HepG2 (cell line): ENCODE results near the gene FBXL13. TPM values are rescaled to one million over a fixed set of nuclear protein-coding genes. Genes with fewer than 3 reads are reported as not detected.

ENCODE experiments used
- AGO1 ChIP-seq: fragments of 200-400 bp; formaldehyde crosslinking; IDR thresholded peaks from 2 replicates; pipeline ENCODE4 v1.6.1; 2017; ENCODE audit warnings: mild to moderate bottlenecking, low read depth, low read length, moderate library complexity; ENCODE audit not compliant: poor library complexity, severe bottlenecking
- EHMT2 ChIP-seq: fragments of 200-600 bp; sonication (generic); IDR thresholded peaks from 2 replicates; pipeline ENCODE4 v1.7.0; 2017; ENCODE audit warnings: antibody characterized with exemption, low read depth, low read length, borderline replicate concordance
- FOXK2 ChIP-seq: fragments of 450-650 bp; IDR thresholded peaks from 2 replicates; pipeline ENCODE4 v1.6.1; 2016
- ISX ChIP-seq: sonication (generic); formaldehyde crosslinking; conservative IDR thresholded peaks from 2 replicates; pipeline ENCODE4 v1.5.0; 2020; ENCODE audit warnings: missing genetic modification reagents
- KDM1A ChIP-seq: IDR thresholded peaks from 2 replicates; pipeline ENCODE4 v1.6.1; 2016; ENCODE audit warnings: missing compliant biosample characterization
- KLF11 ChIP-seq: IDR thresholded peaks from 2 replicates; pipeline ENCODE4 v1.6.1; 2016; ENCODE audit warnings: missing compliant biosample characterization
- LCORL ChIP-seq, 2 experiments: fragments of 450-650 bp in 1 of 2; sonication (generic) in 1 of 2; formaldehyde crosslinking in 1 of 2; IDR thresholded peaks; 2 replicates each; pipeline versions ENCODE4 v1.5.0 to v1.6.1; 2017 to 2020; ENCODE audit warnings: antibody characterized with exemption in 1 of 2, missing genetic modification reagents in 1 of 2
- NFE2L1 ChIP-seq: sonication (generic); formaldehyde crosslinking; IDR thresholded peaks from 2 replicates; pipeline ENCODE4 v1.4.0; 2020; ENCODE audit warnings: missing genetic modification reagents, mild to moderate bottlenecking, borderline replicate concordance
- NFIB ChIP-seq: sonication (generic); formaldehyde crosslinking; IDR thresholded peaks from 2 replicates; pipeline ENCODE4 v1.9.0; 2021; ENCODE audit warnings: missing genetic modification reagents, mild to moderate bottlenecking, borderline replicate concordance
- RARA ChIP-seq: IDR thresholded peaks from 2 replicates; pipeline ENCODE4 v1.6.1; 2016; ENCODE audit warnings: missing genetic modification reagents, missing compliant biosample characterization
- SKI ChIP-seq: fragments of 450-650 bp; IDR thresholded peaks from one replicate; pipeline ENCODE4 v1.6.1; 2018; ENCODE audit warnings: mild to moderate bottlenecking; ENCODE audit not compliant: partially characterized antibody
- TGIF2 ChIP-seq: IDR thresholded peaks from 2 replicates; pipeline ENCODE4 v1.6.1; 2016; ENCODE audit warnings: control low read depth, missing compliant biosample characterization
- U2AF2 ChIP-seq: fragments of 200-400 bp; formaldehyde crosslinking; IDR thresholded peaks from 2 replicates; pipeline ENCODE4 v1.6.1; 2017; ENCODE audit warnings: low read depth, mild to moderate bottlenecking, low read length
- WIZ ChIP-seq: sonication (generic); formaldehyde crosslinking; IDR thresholded peaks from 2 replicates; pipeline ENCODE4 v1.5.1; 2020; ENCODE audit warnings: mild to moderate bottlenecking, missing genetic modification reagents
- XBP1 ChIP-seq: sonication (generic); formaldehyde crosslinking; IDR thresholded peaks from 2 replicates; pipeline ENCODE4 v1.5.0; 2020; ENCODE audit warnings: missing genetic modification reagents
- ZNF101 ChIP-seq: sonication (generic); formaldehyde crosslinking; IDR thresholded peaks from 2 replicates; pipeline ENCODE4 v1.4.0; 2020; ENCODE audit warnings: mild to moderate bottlenecking, low read depth, missing genetic modification reagents, borderline replicate concordance
- ZNF138 ChIP-seq: sonication (generic); formaldehyde crosslinking; IDR thresholded peaks from 2 replicates; pipeline ENCODE4 v1.5.0; 2020; ENCODE audit warnings: mild to moderate bottlenecking, low read depth, missing genetic modification reagents
- ZNF263 ChIP-seq: sonication (generic); formaldehyde crosslinking; IDR thresholded peaks from 2 replicates; pipeline ENCODE4 v1.4.0; 2020; ENCODE audit warnings: missing genetic modification reagents
- ZNF282 ChIP-seq: fragments of 450-650 bp; IDR thresholded peaks from 2 replicates; pipeline ENCODE4 v1.6.1; 2018; ENCODE audit not compliant: partially characterized antibody
- ZNF333 ChIP-seq: sonication (generic); formaldehyde crosslinking; IDR thresholded peaks from 2 replicates; pipeline ENCODE4 v1.4.0; 2020; ENCODE audit warnings: mild to moderate bottlenecking, missing genetic modification reagents, borderline replicate concordance
- ZNF44 ChIP-seq: sonication (generic); formaldehyde crosslinking; IDR thresholded peaks from 2 replicates; pipeline ENCODE4 v1.5.1; 2020; ENCODE audit warnings: mild to moderate bottlenecking, missing genetic modification reagents
- ZNF563 ChIP-seq: sonication (generic); formaldehyde crosslinking; IDR thresholded peaks from 2 replicates; pipeline ENCODE4 v1.8.0; 2022; ENCODE audit warnings: mild to moderate bottlenecking, moderate library complexity, missing genetic modification reagents
- ZSCAN9 ChIP-seq: IDR thresholded peaks from 2 replicates; pipeline ENCODE4 v1.6.1; 2016; ENCODE audit warnings: borderline replicate concordance
- ZZZ3 ChIP-seq: sonication (generic); formaldehyde crosslinking; IDR thresholded peaks from 2 replicates; pipeline ENCODE4 v1.4.0; 2020; ENCODE audit warnings: missing genetic modification reagents, mild to moderate bottlenecking, borderline replicate concordance
- polyA plus RNA-seq, 8 experiments: library from polyadenylated mRNA; depleted of rRNA in 3 of 8; stranded (reverse) in 7 of 8; unstranded in 1 of 8; fragments of >200 nt; fragmentation: Illumina TruSeq in 4 of 8; extraction: Trizol in 4 of 8; gene quantifications; 2 replicates each; pipeline versions ENCODE4 v1.2.1 to v1.2.3, GENCODE V29; 2011 to 2016; ENCODE audit warnings: low read depth in 4 of 8, missing spikeins in 1 of 8, mixed read lengths in 1 of 8; ENCODE audit not compliant: insufficient read depth in 1 of 8
- total RNA-seq, 5 experiments: library from RNA; depleted of rRNA; stranded (reverse); fragments of >200 nt; fragmentation: Illumina TruSeq; extraction: Trizol; gene quantifications; 2 replicates each; pipeline ENCODE4 v1.2.3, GENCODE V29; 2016; ENCODE audit warnings: low read depth in 1 of 5
- TF ChIP-seq, protein P1 (sequence below): IDR thresholded peaks from 2 replicates; pipeline ENCODE4 v1.6.1; 2016; ENCODE audit warnings: low read depth, missing genetic modification reagents, missing compliant biosample characterization
- TF ChIP-seq, protein P2 (sequence below): IDR thresholded peaks from 2 replicates; pipeline ENCODE4 v1.6.1; 2016; ENCODE audit warnings: low read depth

The FBXL13 gene
- total and polyA plus RNA-seq, 2 of the 13 experiments (the other 11 are each of a cell fraction or from before 2014, with no cell fraction given): 0.24 to 0.77 TPM

DNA sequence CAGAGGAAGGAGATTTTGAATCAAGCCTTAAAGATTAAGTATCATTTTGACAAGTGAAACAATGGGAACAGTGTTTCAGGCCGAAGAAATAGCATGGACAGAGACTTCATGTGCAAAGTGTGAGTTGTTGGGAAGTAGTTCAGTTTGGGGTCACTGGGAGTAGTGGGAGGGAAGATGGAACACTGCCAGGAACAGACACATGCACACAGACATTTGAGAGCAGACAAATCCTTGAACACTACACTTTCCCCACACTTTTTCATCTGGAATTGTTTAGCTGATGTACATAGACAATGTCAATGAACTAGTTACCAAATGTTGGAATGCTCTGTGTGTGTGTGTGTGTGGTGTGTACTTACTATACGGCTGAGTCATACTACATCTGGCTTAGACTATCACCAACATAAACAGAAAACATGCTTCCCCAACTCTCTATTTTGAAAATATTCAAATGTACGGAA lies 214.2 kb downstream of the FBXL13 start (continued):
- TF ChIP-seq, protein P1, sequence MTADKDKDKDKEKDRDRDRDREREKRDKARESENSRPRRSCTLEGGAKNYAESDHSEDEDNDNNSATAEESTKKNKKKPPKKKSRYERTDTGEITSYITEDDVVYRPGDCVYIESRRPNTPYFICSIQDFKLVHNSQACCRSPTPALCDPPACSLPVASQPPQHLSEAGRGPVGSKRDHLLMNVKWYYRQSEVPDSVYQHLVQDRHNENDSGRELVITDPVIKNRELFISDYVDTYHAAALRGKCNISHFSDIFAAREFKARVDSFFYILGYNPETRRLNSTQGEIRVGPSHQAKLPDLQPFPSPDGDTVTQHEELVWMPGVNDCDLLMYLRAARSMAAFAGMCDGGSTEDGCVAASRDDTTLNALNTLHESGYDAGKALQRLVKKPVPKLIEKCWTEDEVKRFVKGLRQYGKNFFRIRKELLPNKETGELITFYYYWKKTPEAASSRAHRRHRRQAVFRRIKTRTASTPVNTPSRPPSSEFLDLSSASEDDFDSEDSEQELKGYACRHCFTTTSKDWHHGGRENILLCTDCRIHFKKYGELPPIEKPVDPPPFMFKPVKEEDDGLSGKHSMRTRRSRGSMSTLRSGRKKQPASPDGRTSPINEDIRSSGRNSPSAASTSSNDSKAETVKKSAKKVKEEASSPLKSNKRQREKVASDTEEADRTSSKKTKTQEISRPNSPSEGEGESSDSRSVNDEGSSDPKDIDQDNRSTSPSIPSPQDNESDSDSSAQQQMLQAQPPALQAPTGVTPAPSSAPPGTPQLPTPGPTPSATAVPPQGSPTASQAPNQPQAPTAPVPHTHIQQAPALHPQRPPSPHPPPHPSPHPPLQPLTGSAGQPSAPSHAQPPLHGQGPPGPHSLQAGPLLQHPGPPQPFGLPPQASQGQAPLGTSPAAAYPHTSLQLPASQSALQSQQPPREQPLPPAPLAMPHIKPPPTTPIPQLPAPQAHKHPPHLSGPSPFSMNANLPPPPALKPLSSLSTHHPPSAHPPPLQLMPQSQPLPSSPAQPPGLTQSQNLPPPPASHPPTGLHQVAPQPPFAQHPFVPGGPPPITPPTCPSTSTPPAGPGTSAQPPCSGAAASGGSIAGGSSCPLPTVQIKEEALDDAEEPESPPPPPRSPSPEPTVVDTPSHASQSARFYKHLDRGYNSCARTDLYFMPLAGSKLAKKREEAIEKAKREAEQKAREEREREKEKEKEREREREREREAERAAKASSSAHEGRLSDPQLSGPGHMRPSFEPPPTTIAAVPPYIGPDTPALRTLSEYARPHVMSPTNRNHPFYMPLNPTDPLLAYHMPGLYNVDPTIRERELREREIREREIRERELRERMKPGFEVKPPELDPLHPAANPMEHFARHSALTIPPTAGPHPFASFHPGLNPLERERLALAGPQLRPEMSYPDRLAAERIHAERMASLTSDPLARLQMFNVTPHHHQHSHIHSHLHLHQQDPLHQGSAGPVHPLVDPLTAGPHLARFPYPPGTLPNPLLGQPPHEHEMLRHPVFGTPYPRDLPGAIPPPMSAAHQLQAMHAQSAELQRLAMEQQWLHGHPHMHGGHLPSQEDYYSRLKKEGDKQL (CRISPR knock-in tag): no peak
- TF ChIP-seq KLF11 (no peak), FOXK2 (peak; percentile 74), ZNF282 (no peak), AGO1 (no peak), LCORL (IDR thresholded peaks at IDR 0.05) (no peak), LCORL (CRISPR knock-in tag; IDR thresholded peaks at IDR 0.05) (no peak), RARA (peak; percentile 95), KDM1A (no peak), SKI (peak; percentile 82), NFE2L1 (CRISPR knock-in tag) (no peak), ZNF263 (CRISPR knock-in tag) (no peak), EHMT2 (no peak), WIZ (CRISPR knock-in tag) (no peak), ZNF333 (CRISPR knock-in tag) (no peak), NFIB (CRISPR knock-in tag) (no peak), ISX (CRISPR knock-in tag) (no peak), ZNF563 (CRISPR knock-in tag) (no peak), ZSCAN9 (CRISPR knock-in tag) (0 out of 2 replicates have a peak, but pooled peaks have one; percentile 25), ZNF138 (CRISPR knock-in tag) (no peak), ZNF44 (no peak), ZNF101 (CRISPR knock-in tag) (no peak), XBP1 (CRISPR knock-in tag) (no peak), TGIF2 (no peak), ZZZ3 (CRISPR knock-in tag) (no peak), U2AF2 (no peak)
- TF ChIP-seq, protein P2, sequence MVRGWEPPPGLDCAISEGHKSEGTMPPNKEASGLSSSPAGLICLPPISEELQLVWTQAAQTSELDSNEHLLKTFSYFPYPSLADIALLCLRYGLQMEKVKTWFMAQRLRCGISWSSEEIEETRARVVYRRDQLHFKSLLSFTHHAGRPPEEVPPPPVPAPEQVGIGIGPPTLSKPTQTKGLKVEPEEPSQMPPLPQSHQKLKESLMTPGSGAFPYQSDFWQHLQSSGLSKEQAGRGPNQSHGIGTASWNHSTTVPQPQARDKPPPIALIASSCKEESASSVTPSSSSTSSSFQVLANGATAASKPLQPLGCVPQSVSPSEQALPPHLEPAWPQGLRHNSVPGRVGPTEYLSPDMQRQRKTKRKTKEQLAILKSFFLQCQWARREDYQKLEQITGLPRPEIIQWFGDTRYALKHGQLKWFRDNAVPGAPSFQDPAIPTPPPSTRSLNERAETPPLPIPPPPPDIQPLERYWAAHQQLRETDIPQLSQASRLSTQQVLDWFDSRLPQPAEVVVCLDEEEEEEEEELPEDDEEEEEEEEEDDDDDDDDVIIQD: peak; percentile 74; the same call in 1 of the 2 replicates
